ENCODE measurements around the gene VIPR2.
A peak's percentile ranks its signal among the peaks of the same experiment; 100 is the strongest.
"Not testable (repeated sequence)": the region's sequence is repeated elsewhere in the genome, so short reads cannot be mapped to it uniquely, and the experiment has no call there.

The VIPR2 gene

GRCh38 chr7:159144758-159145489 lies at the start of gene VIPR2:
Gene VIPR2, minus strand, starts transcription at chr7:159144867. Its CDS starts 96 bp downstream, at chr7:159144771.
- ATAC-seq: peak in 1 of 2 donors; percentile 51

- ATAC-seq: no peak
Measured at GRCh38 chr7:159193543-159194090, 49.0 kb upstream of the VIPR2 start.

GRCh38 chr7:159192725-159193453 lies 48.2 kb upstream of the VIPR2 start:
- ATAC-seq: no peak

- no peak for ATAC-seq
Measured at GRCh38 chr7:159192013-159192412, 47.3 kb upstream of the VIPR2 start.

- no peak for ATAC-seq
Measured at GRCh38 chr7:159191236-159191635, 46.6 kb upstream of the VIPR2 start.

GRCh38 chr7:159188011-159188410 lies 43.3 kb upstream of the VIPR2 start:
- no peak for ATAC-seq

GRCh38 chr7:159179241-159179640 lies 34.6 kb upstream of the VIPR2 start:
- no peak for ATAC-seq

- no peak for ATAC-seq
Measured at GRCh38 chr7:159177284-159177953, 32.8 kb upstream of the VIPR2 start.

GRCh38 chr7:159175792-159176191 lies 31.1 kb upstream of the VIPR2 start:
- ATAC-seq: no peak

GRCh38 chr7:159175100-159175499 lies 30.4 kb upstream of the VIPR2 start:
- not testable (repeated sequence) for ATAC-seq

GRCh38 chr7:159172400-159172799 lies 27.7 kb upstream of the VIPR2 start:
- ATAC-seq: no peak

- no peak for ATAC-seq
Measured at GRCh38 chr7:159169391-159169790, 24.7 kb upstream of the VIPR2 start.

GRCh38 chr7:159167139-159167538 lies 22.5 kb upstream of the VIPR2 start:
- no peak for ATAC-seq

- ATAC-seq: no peak
Measured at GRCh38 chr7:159166530-159166929, 21.9 kb upstream of the VIPR2 start.

- no peak for ATAC-seq
Measured at GRCh38 chr7:159165352-159165751, 20.7 kb upstream of the VIPR2 start.

GRCh38 chr7:159163703-159164301 lies 19.1 kb upstream of the VIPR2 start:
- ATAC-seq: not testable (repeated sequence)

- ATAC-seq: not testable (repeated sequence)
Measured at GRCh38 chr7:159162050-159162626, 17.5 kb upstream of the VIPR2 start.

- no peak for ATAC-seq
Measured at GRCh38 chr7:159160450-159160849, 15.8 kb upstream of the VIPR2 start.

GRCh38 chr7:159159731-159160130 lies 15.1 kb upstream of the VIPR2 start:
- ATAC-seq: no peak

GRCh38 chr7:159158888-159159405 lies 14.3 kb upstream of the VIPR2 start:
- ATAC-seq: no peak

- ATAC-seq: no peak
Measured at GRCh38 chr7:159158125-159158887, 13.6 kb upstream of the VIPR2 start.

Data from activated CD4-positive, CD25-positive, alpha-beta regulatory T cell treated with anti-CD3 and anti-CD28 coated beads, Interleukin-2, amount 50 U/mL, for 24 hours (primary cell).